Muscle of back (tissue), 11 donors: Measurements from ENCODE around the gene NACC2. TPM values are rescaled to one million over a fixed set of nuclear protein-coding genes. Genes with fewer than 3 reads are reported as not detected.

Experiments used
- DNase-seq, 3 donors: peaks; one replicate each; pipeline versions ENCODE4 v3.0.0 to v3.0.0-alpha.2; 2013
- polyA plus RNA-seq, 10 donors: library from polyadenylated mRNA; unstranded; fragments of 120-200 nt; gene quantifications; one replicate each; pipeline ENCODE4 v1.2.1, GENCODE V29; 2013; ENCODE audit not compliant: insufficient read length in 10 of 10

NACC2 gene
- polyA plus RNA-seq, 10 donors: 6.0 to 11.8 (median 10.0) TPM

DNA sequence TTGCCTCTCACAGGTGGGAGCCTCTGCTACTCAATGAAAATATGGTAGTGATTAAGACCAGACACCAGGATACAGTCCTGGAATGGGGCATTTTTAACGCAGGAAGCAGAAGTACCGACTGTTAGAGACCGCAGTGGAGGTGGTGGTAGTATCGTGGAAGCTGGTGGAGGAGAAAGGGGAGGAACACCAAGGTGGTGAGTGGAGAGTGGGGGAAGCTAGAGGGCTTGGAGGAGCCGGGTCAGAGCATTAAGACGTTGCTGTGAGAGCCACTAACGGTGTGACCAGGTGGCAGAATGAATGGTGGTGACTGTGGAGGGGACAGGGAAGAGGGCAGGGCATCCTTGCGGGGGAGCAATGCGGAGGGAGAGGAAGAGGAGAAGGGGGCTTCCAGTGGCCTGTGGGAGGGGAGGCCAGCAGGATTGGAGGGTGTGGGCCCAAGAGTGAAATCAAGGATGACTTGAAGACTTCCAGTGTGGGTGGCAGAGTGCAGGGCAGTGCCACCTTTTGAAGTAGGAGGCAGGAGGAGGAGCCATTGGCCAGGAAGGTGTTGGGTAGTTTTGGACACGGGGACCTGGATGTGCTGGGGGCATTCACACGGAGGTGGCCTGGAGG lies 132.3 kb downstream of the NACC2 start:
- DNase-seq: no peak

- DNase-seq: no peak
These were observed 133.0 kb downstream of the NACC2 start for GRCh38 chr9:135961811-135962695.

GRCh38 chr9:135961277-135961715 lies 133.8 kb downstream of the NACC2 start, which contains the start of gene UBAC1:
TSS of gene UBAC1 (minus strand) at chr9:135961373. CDS start at chr9:135961162, 211 bp downstream.
- peak; percentile 94 to 97 (median 97) for DNase-seq

DNA sequence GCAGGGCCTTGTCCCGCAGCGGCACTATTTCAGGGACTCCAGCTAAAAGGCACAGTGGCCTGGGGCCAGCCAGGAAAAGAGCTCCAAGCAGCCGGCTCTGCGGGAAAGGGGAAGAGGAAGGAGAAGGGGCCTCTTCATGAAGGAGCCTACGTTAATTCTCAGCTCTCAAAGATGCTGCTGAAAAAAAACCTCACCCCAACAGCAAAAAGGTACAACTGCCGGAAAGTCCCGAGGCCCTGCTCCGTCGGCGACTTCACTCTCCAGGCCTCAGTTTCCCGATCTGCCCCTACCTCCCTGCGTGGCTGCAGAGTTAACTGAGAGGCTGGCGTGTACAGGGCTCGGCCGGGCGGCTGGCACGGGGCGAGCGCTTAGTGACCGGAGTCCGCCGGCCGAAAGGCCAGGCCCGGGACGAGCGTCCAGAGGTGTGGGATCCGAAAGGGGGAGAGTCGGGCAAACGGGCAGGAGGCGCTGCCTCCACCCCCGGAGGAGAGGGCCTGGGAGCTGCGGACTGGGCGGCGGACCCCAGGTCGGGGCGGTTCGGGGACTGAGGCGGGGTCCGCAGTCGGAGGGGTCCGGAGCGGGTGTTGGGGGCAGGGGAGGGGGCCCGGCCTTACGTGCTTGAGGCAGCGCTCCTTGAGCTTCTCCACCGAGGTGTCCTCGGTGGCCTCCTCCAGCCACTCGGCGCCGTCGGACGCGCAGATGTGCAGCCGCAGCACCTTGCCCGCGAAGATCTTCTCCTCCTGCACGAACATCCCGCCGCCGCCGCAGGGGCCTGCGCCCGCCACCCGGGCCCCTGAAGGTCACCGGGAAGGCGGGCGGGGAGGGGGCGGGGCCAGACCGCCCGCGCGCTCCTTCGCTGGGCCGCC lies 134.4 kb downstream of the NACC2 start:
- peak in 1 of 3 donors; percentile 58 for DNase-seq

GRCh38 chr9:135959814-135960213 lies 135.3 kb downstream of the NACC2 start:
- no peak for DNase-seq

DNA sequence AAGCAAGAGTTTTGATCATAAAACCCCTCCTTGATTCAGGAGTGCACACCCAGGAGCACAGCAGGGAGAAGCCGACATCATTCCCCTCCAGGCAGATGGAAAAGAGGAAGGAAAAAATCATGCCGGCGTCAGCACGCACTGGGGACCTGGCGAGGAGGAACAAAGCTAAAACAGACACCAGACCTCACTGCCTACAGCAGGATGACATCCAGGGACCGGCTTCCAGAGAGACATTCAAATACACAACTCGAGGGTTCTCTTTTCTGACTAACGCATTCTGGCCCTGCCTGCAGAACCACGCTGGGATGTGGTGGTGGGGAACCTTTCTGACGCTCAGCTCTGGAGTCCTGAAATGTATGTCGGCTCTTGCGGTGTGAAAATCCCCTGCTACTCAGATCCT lies 136.6 kb downstream of the NACC2 start:
- DNase-seq: no peak

GRCh38 chr9:135957431-135957830 lies 137.7 kb downstream of the NACC2 start:
- DNase-seq: no peak

DNA sequence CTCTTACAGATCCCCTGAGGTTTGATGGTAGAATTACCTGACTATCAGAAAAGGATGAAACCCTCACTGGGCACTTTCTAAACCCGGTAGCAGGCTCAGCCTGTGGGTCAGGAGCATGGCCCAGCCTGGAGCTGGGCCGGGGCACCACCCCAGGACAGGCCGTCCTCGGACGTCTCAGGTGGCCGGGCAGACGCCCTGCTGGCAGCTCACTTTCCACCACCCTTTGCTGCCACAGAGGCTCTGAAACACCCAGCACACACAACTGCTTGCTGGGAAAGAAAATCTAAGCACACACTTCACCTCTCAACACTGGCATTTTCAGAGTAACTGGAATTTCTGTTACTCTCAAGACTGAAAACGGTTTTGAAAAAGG lies 138.3 kb downstream of the NACC2 start:
- DNase-seq: no peak

Other genes starting within 250 kb of the NACC2 start
- 10 to 100 TPM; 19.5 to 28.1 (median 24.0) TPM for gene CAMSAP1, start 187.7 kb downstream of the NACC2 start, polyA plus RNA-seq
- gene UBAC1, start 133.9 kb downstream of the NACC2 start, polyA plus RNA-seq: 10 to 100 TPM; 31.7 to 47.1 (median 38.4) TPM
- gene TMEM250, start 23.6 kb upstream of the NACC2 start, polyA plus RNA-seq: 10 to 100 TPM; 13.6 to 24.3 (median 18.4) TPM
- gene LHX3, start 109.8 kb upstream of the NACC2 start, polyA plus RNA-seq: under 1 TPM in 2 of 10 donors, not detected in 8; 0.07 to 0.28 TPM
- 10 to 100 TPM in 1 of 10 donors, 1 to 10 TPM in 9; 5.5 to 11.9 (median 8.0) TPM for gene QSOX2, start 150.5 kb upstream of the NACC2 start, polyA plus RNA-seq
- gene CCDC187, start 208.8 kb upstream of the NACC2 start, polyA plus RNA-seq: under 1 TPM in 9 of 10 donors, not detected in 1; 0.03 to 0.17 (median 0.06) TPM
- 10 to 100 TPM; 15.9 to 30.8 (median 21.0) TPM for gene GPSM1, start 232.2 kb upstream of the NACC2 start, polyA plus RNA-seq